Stimulated activated naive CD8-positive, alpha-beta T cell treated with anti-CD3 and anti-CD28 coated beads, Interleukin-15, Interleukin-2, amounts not matched to agents 100 ng/mL and 50 ng/mL, for 24 hours (primary cell): ENCODE measurements around the gene PPIL1.

ENCODE experiments used
- H3K27ac Mint-ChIP-seq: one replicate; pipeline ENCODE4 v1.8.0; 2021; ENCODE audit warnings: mild to moderate bottlenecking, mixed read lengths
- H3K27me3 Mint-ChIP-seq: one replicate; pipeline ENCODE4 v1.8.0; 2021; ENCODE audit warnings: mixed read lengths
- H3K36me3 Mint-ChIP-seq: one replicate; pipeline ENCODE4 v1.8.0; 2021; ENCODE audit warnings: low read depth, mixed read lengths
- H3K4me1 Mint-ChIP-seq: one replicate; pipeline ENCODE4 v1.8.0; 2021; ENCODE audit warnings: low read depth, mixed read lengths
- H3K4me3 Mint-ChIP-seq: one replicate; pipeline ENCODE4 v1.8.0; 2021; ENCODE audit warnings: mild to moderate bottlenecking, mixed read lengths
- H3K9me3 Mint-ChIP-seq: one replicate; pipeline ENCODE4 v1.8.0; 2021; ENCODE audit warnings: mixed read lengths

PPIL1 gene

GRCh38 chr6:36873612-36874442 is 776 bp downstream of the PPIL1 start:
- H3K9me3 Mint-ChIP-seq = no peaks in the 10 kb centered on the region
- peak overlapping the region; percentile 98 for H3K4me3 Mint-ChIP-seq
- H3K4me1 Mint-ChIP-seq = peaks cover 47% of the 10 kb centered on the region
- peaks cover 6% of the 10 kb centered on the region for H3K27me3 Mint-ChIP-seq
- H3K36me3 Mint-ChIP-seq = peaks cover 45% of the 10 kb centered on the region
- H3K27ac Mint-ChIP-seq = peak overlapping the region; percentile 99

- Mint-ChIP-seq H3K9me3 (no peaks in the 10 kb centered on the region), H3K27ac (peak overlapping the region; percentile 99), H3K4me1 (peaks cover 49% of the 10 kb centered on the region), H3K36me3 (peaks cover 51% of the 10 kb centered on the region), H3K4me3 (peak overlapping the region; percentile 98), H3K27me3 (peaks cover 4% of the 10 kb centered on the region)
Measured at GRCh38 chr6:36873115-36873514, 1.5 kb downstream of the PPIL1 start.

- no peak overlapping the region for H3K27ac Mint-ChIP-seq
- H3K27me3 Mint-ChIP-seq = no peaks in the 10 kb centered on the region
- H3K4me3 Mint-ChIP-seq = no peak overlapping the region
- no peaks in the 10 kb centered on the region for H3K9me3 Mint-ChIP-seq
- H3K36me3 Mint-ChIP-seq = peaks cover 66% of the 10 kb centered on the region
- peaks cover 64% of the 10 kb centered on the region for H3K4me1 Mint-ChIP-seq
Measured at GRCh38 chr6:36871686-36872085, 2.9 kb downstream of the PPIL1 start.

- Mint-ChIP-seq H3K4me3 (no peak overlapping the region), H3K9me3 (no peaks in the 10 kb centered on the region), H3K27ac (no peak overlapping the region), H3K4me1 (peaks cover 56% of the 10 kb centered on the region), H3K36me3 (peaks cover 88% of the 10 kb centered on the region), H3K27me3 (no peaks in the 10 kb centered on the region)
Measured at GRCh38 chr6:36867471-36868224, 7.0 kb downstream of the PPIL1 start.

- peaks cover 43% of the 10 kb centered on the region for H3K4me1 Mint-ChIP-seq
- H3K27me3 Mint-ChIP-seq = no peaks in the 10 kb centered on the region
- no peak overlapping the region for H3K4me3 Mint-ChIP-seq
- no peaks in the 10 kb centered on the region for H3K9me3 Mint-ChIP-seq
- H3K36me3 Mint-ChIP-seq = peaks cover 87% of the 10 kb centered on the region
- peak overlapping the region; percentile 7 for H3K27ac Mint-ChIP-seq
Measured at GRCh38 chr6:36865835-36866234, 8.8 kb downstream of the PPIL1 start.

- H3K4me3 Mint-ChIP-seq = no peak overlapping the region
- no peaks in the 10 kb centered on the region for H3K27me3 Mint-ChIP-seq
- no peaks in the 10 kb centered on the region for H3K9me3 Mint-ChIP-seq
- peaks cover 85% of the 10 kb centered on the region for H3K36me3 Mint-ChIP-seq
- no peak overlapping the region for H3K27ac Mint-ChIP-seq
- peaks cover 33% of the 10 kb centered on the region for H3K4me1 Mint-ChIP-seq
Measured at GRCh38 chr6:36863670-36864540, 10.7 kb downstream of the PPIL1 start.

- Mint-ChIP-seq H3K27ac (no peak overlapping the region), H3K4me3 (no peak overlapping the region), H3K36me3 (peaks cover 84% of the 10 kb centered on the region), H3K9me3 (no peaks in the 10 kb centered on the region), H3K4me1 (peaks cover 29% of the 10 kb centered on the region), H3K27me3 (no peaks in the 10 kb centered on the region)
Measured at GRCh38 chr6:36862848-36863382, 11.7 kb downstream of the PPIL1 start.

GRCh38 chr6:36862164-36862847 is 12.3 kb downstream of the PPIL1 start:
- Mint-ChIP-seq H3K4me3 (no peak overlapping the region), H3K36me3 (peaks cover 82% of the 10 kb centered on the region), H3K27me3 (no peaks in the 10 kb centered on the region), H3K9me3 (no peaks in the 10 kb centered on the region), H3K4me1 (peaks cover 23% of the 10 kb centered on the region), H3K27ac (no peak overlapping the region)

- Mint-ChIP-seq H3K9me3 (no peaks in the 10 kb centered on the region), H3K4me3 (no peak overlapping the region), H3K4me1 (peaks cover 3% of the 10 kb centered on the region), H3K27me3 (no peaks in the 10 kb centered on the region), H3K36me3 (peaks cover 80% of the 10 kb centered on the region), H3K27ac (no peak overlapping the region)
Measured at GRCh38 chr6:36860126-36860525, 14.5 kb downstream of the PPIL1 start.

- Mint-ChIP-seq H3K27ac (no peak overlapping the region), H3K9me3 (no peaks in the 10 kb centered on the region), H3K4me1 (peaks cover 3% of the 10 kb centered on the region), H3K4me3 (no peak overlapping the region), H3K36me3 (peaks cover 80% of the 10 kb centered on the region), H3K27me3 (no peaks in the 10 kb centered on the region)
Measured at GRCh38 chr6:36858407-36858981, 16.1 kb downstream of the PPIL1 start.

GRCh38 chr6:36857325-36857724 is 17.3 kb downstream of the PPIL1 start:
- no peaks in the 10 kb centered on the region for H3K27me3 Mint-ChIP-seq
- peaks cover 79% of the 10 kb centered on the region for H3K36me3 Mint-ChIP-seq

GRCh38 chr6:36856277-36856676 is 18.3 kb downstream of the PPIL1 start:
- H3K4me1 Mint-ChIP-seq = no peaks in the 10 kb centered on the region
- H3K4me3 Mint-ChIP-seq = no peak overlapping the region
- H3K36me3 Mint-ChIP-seq = peaks cover 86% of the 10 kb centered on the region
- H3K27me3 Mint-ChIP-seq = no peaks in the 10 kb centered on the region
- no peaks in the 10 kb centered on the region for H3K9me3 Mint-ChIP-seq
- H3K27ac Mint-ChIP-seq = no peak overlapping the region

More at GRCh38 chr6:36857325-36857724, 17.3 kb downstream of the PPIL1 start:
- Mint-ChIP-seq H3K4me1 (peaks cover under 1% of the 10 kb centered on the region), H3K27ac (no peak overlapping the region), H3K9me3 (no peaks in the 10 kb centered on the region), H3K4me3 (no peak overlapping the region)

GRCh38 chr6:36855750-36856149 is 18.9 kb downstream of the PPIL1 start:
- Mint-ChIP-seq H3K9me3 (peaks cover 4% of the 10 kb centered on the region), H3K27me3 (no peaks in the 10 kb centered on the region), H3K27ac (no peak overlapping the region), H3K4me1 (no peaks in the 10 kb centered on the region), H3K36me3 (peaks cover 86% of the 10 kb centered on the region), H3K4me3 (no peak overlapping the region)

- H3K27ac Mint-ChIP-seq = no peak overlapping the region
- peaks cover 4% of the 10 kb centered on the region for H3K9me3 Mint-ChIP-seq
- H3K4me3 Mint-ChIP-seq = no peak overlapping the region
- peaks cover 79% of the 10 kb centered on the region for H3K36me3 Mint-ChIP-seq
- peaks cover 6% of the 10 kb centered on the region for H3K4me1 Mint-ChIP-seq
- H3K27me3 Mint-ChIP-seq = peaks cover 3% of the 10 kb centered on the region
Measured at GRCh38 chr6:36853325-36853724, 21.3 kb downstream of the PPIL1 start.
